Right lobe of liver (tissue), 4 donors: ENCODE data around the gene LRCH3.

Experiments used
- POLR2A ChIP-seq: fragments of 450-650 bp; IDR thresholded peaks from one replicate; pipeline ENCODE4 v1.6.1; 2017; ENCODE audit warnings: antibody characterized with exemption, mild to moderate bottlenecking
- TF ChIP-seq, protein P1 (sequence below), 4 donors: fragments of 200-600 bp in 3 of 4; fragments of 450-650 bp in 1 of 4; IDR thresholded peaks; one replicate each; pipeline versions ENCODE4 v1.5.1 to v1.8.0; 2016 to 2022; ENCODE audit warnings: antibody characterized with exemption in 4 of 4, mild to moderate bottlenecking in 2 of 4
- donor health status: DM: no; HTN: no; CAD: no.
- donor health status: DM: no; HTN: no; CAD: no.
- donor health status: DM: no; HTN: yes; CAD: no.

DNA sequence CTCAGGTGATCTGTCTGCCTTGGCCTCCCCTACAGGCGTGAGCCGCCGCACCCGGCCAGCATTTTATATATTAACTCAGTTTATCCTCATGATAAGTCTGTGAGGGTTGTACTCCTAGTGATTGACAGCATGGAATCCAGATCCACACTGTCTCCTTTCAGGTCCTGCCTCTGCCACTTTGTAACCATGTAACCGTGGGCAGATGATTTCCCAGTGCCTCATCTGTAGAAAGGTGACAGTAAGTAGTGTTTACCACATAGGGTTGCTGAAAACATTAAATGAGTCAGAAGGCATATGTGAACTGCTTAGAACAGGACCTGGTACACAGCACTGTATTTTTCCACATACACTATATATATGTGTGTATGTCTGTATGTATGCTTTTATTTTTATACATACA lies 38.9 kb upstream of the LRCH3 start:
- TF ChIP-seq, protein P1, sequence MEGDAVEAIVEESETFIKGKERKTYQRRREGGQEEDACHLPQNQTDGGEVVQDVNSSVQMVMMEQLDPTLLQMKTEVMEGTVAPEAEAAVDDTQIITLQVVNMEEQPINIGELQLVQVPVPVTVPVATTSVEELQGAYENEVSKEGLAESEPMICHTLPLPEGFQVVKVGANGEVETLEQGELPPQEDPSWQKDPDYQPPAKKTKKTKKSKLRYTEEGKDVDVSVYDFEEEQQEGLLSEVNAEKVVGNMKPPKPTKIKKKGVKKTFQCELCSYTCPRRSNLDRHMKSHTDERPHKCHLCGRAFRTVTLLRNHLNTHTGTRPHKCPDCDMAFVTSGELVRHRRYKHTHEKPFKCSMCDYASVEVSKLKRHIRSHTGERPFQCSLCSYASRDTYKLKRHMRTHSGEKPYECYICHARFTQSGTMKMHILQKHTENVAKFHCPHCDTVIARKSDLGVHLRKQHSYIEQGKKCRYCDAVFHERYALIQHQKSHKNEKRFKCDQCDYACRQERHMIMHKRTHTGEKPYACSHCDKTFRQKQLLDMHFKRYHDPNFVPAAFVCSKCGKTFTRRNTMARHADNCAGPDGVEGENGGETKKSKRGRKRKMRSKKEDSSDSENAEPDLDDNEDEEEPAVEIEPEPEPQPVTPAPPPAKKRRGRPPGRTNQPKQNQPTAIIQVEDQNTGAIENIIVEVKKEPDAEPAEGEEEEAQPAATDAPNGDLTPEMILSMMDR (IDR thresholded peaks at IDR 0.05) = no peak
- no peak for TF ChIP-seq POLR2A
